H1 (cell line): ENCODE data around the gene FRS2. TPM values are rescaled to one million over a fixed set of nuclear protein-coding genes. Genes with fewer than 3 reads are reported as not detected.

Experiments used
- CTCF ChIA-PET: fragments of 300-600 bp; sonication (Branson Sonifier 250); formaldehyde crosslinking; loops from one replicate; lab custom pipeline; 2021; ENCODE audit not compliant: partially characterized antibody; lab: Charles Lee
- POLR2A ChIA-PET: fragments of 300-600 bp; sonication (Branson Sonifier 250); formaldehyde crosslinking; loops from one replicate; lab custom pipeline; 2021; ENCODE audit warnings: inconsistent platforms; ENCODE audit not compliant: partially characterized antibody; lab: Charles Lee
- DNase-seq, 2 experiments: peaks; one replicate each; pipeline versions ENCODE4 v3.0.0 to v3.0.0-alpha.2; 2010 to 2022; ENCODE audit warnings: low spot score in 2 of 2, low read depth in 1 of 2, mixed read lengths in 1 of 2
- FAIRE-seq: peaks from 2 replicates; lab custom pipeline; 2011; peaks lifted over from hg19 to GRCh38; lab: Jason Lieb, UNC
- H2AFZ ChIP-seq: 2 replicates; pipeline ENCODE4 v1.8.1; 2012; ENCODE audit warnings: low read length, inconsistent platforms
- H2AK5ac ChIP-seq: 2 replicates; pipeline ENCODE4 v1.6.1; 2013; ENCODE audit warnings: low read depth, low read length
- H2BK120ac ChIP-seq: replicated peaks from 2 replicates; pipeline ENCODE3; 2013; ENCODE audit warnings: low read depth, low read length, inconsistent platforms
- H2BK12ac ChIP-seq: 2 replicates; pipeline ENCODE4 v1.6.1; 2013; ENCODE audit warnings: low read depth, low read length
- H2BK15ac ChIP-seq: 2 replicates; pipeline ENCODE4 v1.6.1; 2013; ENCODE audit warnings: low read length
- H2BK20ac ChIP-seq: 2 replicates; pipeline ENCODE4 v1.6.1; 2013; ENCODE audit warnings: low read length
- H2BK5ac ChIP-seq: 2 replicates; pipeline ENCODE4 v1.6.1; 2013; ENCODE audit warnings: low read depth, low read length
- H3K14ac ChIP-seq: 2 replicates; pipeline ENCODE4 v1.6.1; 2013; ENCODE audit warnings: inconsistent platforms; ENCODE audit not compliant: insufficient read length
- H3K18ac ChIP-seq: 2 replicates; pipeline ENCODE4 v1.6.1; 2013; ENCODE audit warnings: low read length; ENCODE audit errors: extremely low read depth
- H3K23ac ChIP-seq: 2 replicates; pipeline ENCODE4 v1.6.1; 2013; ENCODE audit warnings: inconsistent platforms; ENCODE audit not compliant: insufficient read length
- H3K23me2 ChIP-seq: 2 replicates; pipeline ENCODE4 v1.6.1; 2013; ENCODE audit warnings: low read depth, low read length
- H3K27ac ChIP-seq: 2 replicates; pipeline ENCODE4 v1.6.1; 2011; ENCODE audit warnings: low read depth, low read length, inconsistent platforms
- H3K27me3 ChIP-seq, 4 experiments: replicated peaks in 1 of 4; 1 replicate in 1 of 4; 2 replicates in 3 of 4; pipeline versions ENCODE4 v1.6.1 to v1.8.1; 2011 to 2013; ENCODE audit warnings: low read length in 3 of 4, mild to moderate bottlenecking in 3 of 4, inconsistent platforms in 2 of 4, mixed read lengths in 2 of 4, moderate library complexity in 1 of 4; ENCODE audit not compliant: control insufficient read depth in 3 of 4, insufficient read depth in 3 of 4; ENCODE audit errors: extremely low read depth in 1 of 4
- H3K36me3 ChIP-seq, 4 experiments: 2 replicates each; pipeline versions ENCODE4 v1.6.1 to v1.8.1; 2011 to 2013; ENCODE audit warnings: mild to moderate bottlenecking in 4 of 4, low read length in 3 of 4, moderate library complexity in 2 of 4, control low read depth in 1 of 4, inconsistent platforms in 1 of 4; ENCODE audit not compliant: insufficient read depth in 4 of 4, control insufficient read depth in 2 of 4
- H3K4ac ChIP-seq: replicated peaks from 2 replicates; pipeline ENCODE3; 2013; ENCODE audit warnings: low read length, low read depth, mixed read lengths, inconsistent platforms; ENCODE audit not compliant: insufficient read length
- H3K4me1 ChIP-seq, 4 experiments: replicated peaks in 1 of 4; 1 replicate in 1 of 4; 2 replicates in 3 of 4; pipeline versions ENCODE4 v1.6.1 to v1.8.1; 2011 to 2013; ENCODE audit warnings: low read length in 3 of 4, inconsistent platforms in 2 of 4, mixed read lengths in 1 of 4; ENCODE audit not compliant: insufficient read depth in 4 of 4, control insufficient read depth in 3 of 4
- H3K4me2 ChIP-seq, 2 experiments: 2 replicates each; pipeline versions ENCODE4 v1.6.1 to v1.8.1; 2011 to 2013; ENCODE audit warnings: low read depth in 2 of 2, low read length in 2 of 2, control low read depth in 1 of 2, inconsistent platforms in 1 of 2, mild to moderate bottlenecking in 1 of 2; ENCODE audit not compliant: insufficient read depth in 1 of 2
- H3K4me3 ChIP-seq, 4 experiments: fragments of 200-600, 300-600 bp in 1 of 4; sonication (generic), shearing (Covaris generic), sonication (Bioruptor Twin) in 1 of 4; 2 replicates each; pipeline versions ENCODE4 v1.5.1 to v1.8.1; 2011 to 2016; ENCODE audit warnings: low read length in 4 of 4, low read depth in 3 of 4, control low read depth in 2 of 4, inconsistent platforms in 2 of 4, mild to moderate bottlenecking in 2 of 4, mixed read lengths in 1 of 4, moderate library complexity in 1 of 4; ENCODE audit not compliant: insufficient read depth in 2 of 4; ENCODE audit errors: extremely low read depth in 1 of 4
- H3K56ac ChIP-seq: replicated peaks from 2 replicates; pipeline ENCODE3; 2013; ENCODE audit warnings: low read depth, mild to moderate bottlenecking, mixed read lengths, low read length, inconsistent platforms; ENCODE audit not compliant: insufficient read length
- H3K79me1 ChIP-seq: 2 replicates; pipeline ENCODE4 v1.6.1; 2013; ENCODE audit warnings: low read depth, low read length, control low read depth
- H3K79me2 ChIP-seq, 2 experiments: 2 replicates each; pipeline versions ENCODE4 v1.6.1 to v1.8.1; 2012 to 2013; ENCODE audit warnings: low read length in 2 of 2, mild to moderate bottlenecking in 2 of 2, inconsistent platforms in 1 of 2; ENCODE audit not compliant: insufficient read depth in 2 of 2, control insufficient read depth in 1 of 2
- H3K9ac ChIP-seq, 4 experiments: replicated peaks in 1 of 4; 1 replicate in 1 of 4; 2 replicates in 3 of 4; pipeline versions ENCODE4 v1.6.1 to v1.8.1; 2011 to 2013; ENCODE audit warnings: low read depth in 3 of 4, low read length in 3 of 4, control low read depth in 2 of 4, mild to moderate bottlenecking in 2 of 4, moderate library complexity in 2 of 4, inconsistent platforms in 1 of 4; ENCODE audit errors: extremely low read depth in 1 of 4
- H3K9me3 ChIP-seq, 2 experiments: 2 replicates each; pipeline versions ENCODE4 v1.6.1 to v1.8.1; 2012 to 2013; ENCODE audit warnings: mild to moderate bottlenecking in 2 of 2, moderate library complexity in 2 of 2, control low read depth in 1 of 2, inconsistent platforms in 1 of 2, low read depth in 1 of 2, low read length in 1 of 2, mixed read lengths in 1 of 2; ENCODE audit not compliant: insufficient read depth in 2 of 2
- H4K20me1 ChIP-seq, 2 experiments: replicated peaks in 1 of 2; 2 replicates each; pipeline versions ENCODE3 to v1.8.1; 2011 to 2013; ENCODE audit warnings: inconsistent platforms in 2 of 2, low read length in 2 of 2, mild to moderate bottlenecking in 1 of 2; ENCODE audit not compliant: insufficient read depth in 2 of 2, control insufficient read depth in 1 of 2
- H4K5ac ChIP-seq: 2 replicates; pipeline ENCODE4 v1.6.1; 2013; ENCODE audit warnings: low read length, low read depth, mixed read lengths, inconsistent platforms; ENCODE audit not compliant: insufficient read length
- H4K8ac ChIP-seq: 2 replicates; pipeline ENCODE4 v1.8.0; 2013; ENCODE audit warnings: mild to moderate bottlenecking, moderate library complexity, low read length, inconsistent platforms; ENCODE audit not compliant: insufficient read depth; ENCODE audit errors: extremely low read depth
- H4K91ac ChIP-seq: replicated peaks from 2 replicates; pipeline ENCODE3; 2013; ENCODE audit warnings: low read length, mixed read lengths, inconsistent platforms; ENCODE audit not compliant: insufficient read length
- ASH2L ChIP-seq: fragments of 200-600, 300-600 bp; sonication (generic); IDR thresholded peaks from one replicate; pipeline ENCODE4 v1.7.1; 2017; ENCODE audit warnings: low read length
- BACH1 ChIP-seq: IDR thresholded peaks from 2 replicates; pipeline ENCODE4 v1.6.1; 2012; ENCODE audit warnings: low read length, improper control_type of control experiment
- CBX5 ChIP-seq: fragments of 300-800, 300-1000 bp; sonication (generic); IDR thresholded peaks from 2 replicates; pipeline ENCODE4 v1.7.1; 2016; ENCODE audit warnings: antibody characterized with exemption, low read length, low read depth
- HDAC2 ChIP-seq, 2 experiments: fragments of 300-600 bp in 1 of 2; sonication (generic) in 1 of 2; IDR thresholded peaks; 2 replicates each; pipeline ENCODE4 v1.6.1; 2011 to 2012; ENCODE audit warnings: low read depth in 2 of 2, low read length in 2 of 2, mild to moderate bottlenecking in 2 of 2, moderate library complexity in 2 of 2, borderline replicate concordance in 1 of 2, inconsistent platforms in 1 of 2
- HDAC6 ChIP-seq: IDR thresholded peaks from one replicate; pipeline ENCODE4 v1.7.1; 2012; ENCODE audit warnings: low read depth, mild to moderate bottlenecking, inconsistent platforms, low read length, moderate library complexity
- KDM4A ChIP-seq: IDR thresholded peaks from one replicate; pipeline ENCODE4 v1.7.1; 2012; ENCODE audit warnings: low read depth, mild to moderate bottlenecking, moderate library complexity, low read length, inconsistent platforms; ENCODE audit not compliant: severe bottlenecking
- POLR2A ChIP-seq, 2 experiments: IDR thresholded peaks; 1 replicate in 1 of 2; 2 replicates in 1 of 2; pipeline ENCODE4 v1.6.1; 2011; ENCODE audit warnings: low read depth in 2 of 2, low read length in 2 of 2, mild to moderate bottlenecking in 2 of 2; ENCODE audit errors: control extremely low read depth in 1 of 2
- POLR2AphosphoS5 ChIP-seq: IDR thresholded peaks from 2 replicates; pipeline ENCODE4 v1.6.1; 2011; ENCODE audit warnings: low read depth, low read length
- POU5F1 ChIP-seq: IDR thresholded peaks from 2 replicates; pipeline ENCODE4 v1.6.1; 2011; ENCODE audit warnings: low read depth, mild to moderate bottlenecking, low read length, moderate library complexity
- RBBP5 ChIP-seq: IDR thresholded peaks from 2 replicates; pipeline ENCODE4 v1.7.1; 2012; ENCODE audit warnings: low read depth, mild to moderate bottlenecking, inconsistent platforms, low read length, moderate library complexity, borderline replicate concordance
- SP1 ChIP-seq: IDR thresholded peaks from 2 replicates; pipeline ENCODE4 v1.6.1; 2011; ENCODE audit warnings: low read depth, low read length
- SP4 ChIP-seq: IDR thresholded peaks from 2 replicates; pipeline ENCODE4 v1.6.1; 2012; ENCODE audit warnings: low read length, inconsistent platforms
- SRF ChIP-seq: IDR thresholded peaks from 2 replicates; pipeline ENCODE4 v1.6.1; 2011; ENCODE audit warnings: mild to moderate bottlenecking, low read depth, low read length, moderate library complexity
- WGBS, 2 experiments: shearing (Covaris generic) in 1 of 2; methylation state at CpG; one replicate each; pipeline versions ENCODE4 v1.1.6 to v1.1.7; 2013 to 2015; ENCODE audit warnings: low lambda C conversion rate in 2 of 2, mixed read lengths in 2 of 2, inconsistent platforms in 1 of 2, low coverage in 1 of 2, missing lambda C conversion rate in 1 of 2; ENCODE audit not compliant: insufficient replicate concordance in 2 of 2, insufficient coverage in 1 of 2, insufficient read length in 1 of 2; ENCODE audit errors: extremely low coverage in 1 of 2, missing lambda C conversion rate in 1 of 2; 5-methylcytosine and 5-hydroxymethylcytosine counted together
- polyA plus RNA-seq, 7 experiments: library from polyadenylated mRNA; depleted of rRNA in 3 of 7; stranded (reverse) in 5 of 7; unstranded in 2 of 7; fragments of >200 nt in 5 of 7; fragments of 200-250 nt in 2 of 7; gene quantifications; 1 replicate in 5 of 7; 2 replicates in 1 of 7; 4 replicates in 1 of 7; pipeline versions ENCODE4 v1.2.1 to v1.2.3, GENCODE V29; 2011 to 2013; ENCODE audit warnings: missing spikeins in 2 of 7, mixed read lengths in 2 of 7
- total RNA-seq: library from RNA; stranded (reverse); fragmentation: NEBNext Ultra II Directional; extraction: Animal tissue kit (Norgen Biotek cat#: 25700); gene quantifications from 2 replicates; pipeline ENCODE4 v1.2.1, GENCODE V29; 2021

The FRS2 gene
- total and polyA plus RNA-seq, 2 of the 8 experiments (the other 6 are each of a cell fraction or from before 2014, with no cell fraction given): 10.3 to 35.8 TPM

GRCh38 chr12:69545081-69545480 lies 74.9 kb downstream of the FRS2 start:
- H4K20me1 ChIP-seq: no peaks in the 10 kb centered on the region
- no peak overlapping the region for H4K8ac ChIP-seq
- ChIA-PET CTCF (interaction anchor here (0.9 kb wide), 1 partner anchor 291 kb away, joined by 3 read pairs; no protein-coding TSS in a partner anchor), POLR2A (no interaction called here)
- no peak overlapping the region for H2AK5ac ChIP-seq
- peaks cover 0 to 2% (median 0%) of the 10 kb centered on the region in 4 experiments; a peak in 1 of 7 replicates for H3K4me1 ChIP-seq
- no peak overlapping the region for H3K9ac ChIP-seq
- H4K5ac ChIP-seq: no peak overlapping the region
- no peaks in the 10 kb centered on the region for H3K79me2 ChIP-seq
- DNase-seq: no peak
- H3K79me1 ChIP-seq: no peaks in the 10 kb centered on the region
- H3K4me3 ChIP-seq: no peak overlapping the region
- no peak overlapping the region for H2AFZ ChIP-seq
- no peak overlapping the region for H3K23ac ChIP-seq
- no peaks in the 10 kb centered on the region for H3K23me2 ChIP-seq
- H3K36me3 ChIP-seq: no peaks in the 10 kb centered on the region; a peak in 1 of 8 replicates
- no peak overlapping the region for H4K91ac ChIP-seq
- H2BK20ac ChIP-seq: no peak overlapping the region
- H2BK12ac ChIP-seq: no peak overlapping the region
- H3K4ac ChIP-seq: no peak overlapping the region
- H2BK120ac ChIP-seq: no peak overlapping the region
- TF ChIP-seq BACH1 (no peak), POLR2A (IDR thresholded peaks at IDR 0.05; ENCODE audit: control extremely low read depth in 1 of 2, low read depth in 2 of 2, low read length in 2 of 2) (no peak), RBBP5 (no peak), POU5F1 (no peak), POLR2AphosphoS5 (no peak), SRF (no peak), CBX5 (no peak), KDM4A (no peak), HDAC2 (IDR thresholded peaks at IDR 0.05; ENCODE audit: borderline replicate concordance in 1 of 2, low read depth in 2 of 2, low read length in 2 of 2) (no peak), HDAC6 (no peak), ASH2L (no peak), SP4 (no peak), SP1 (no peak)
- H3K14ac ChIP-seq: no peak overlapping the region
- H2BK15ac ChIP-seq: no peak overlapping the region
- no peaks in the 10 kb centered on the region for H3K9me3 ChIP-seq
- no peaks in the 10 kb centered on the region for H3K27me3 ChIP-seq
- no peak overlapping the region for H2BK5ac ChIP-seq
- no peak overlapping the region for H3K4me2 ChIP-seq
- no peak for FAIRE-seq
- H3K18ac ChIP-seq: no peak overlapping the region
- 86% methylated on average over 1 of the region's 1 CpG; no CpG with 5 or more reads in 1 of the 2 experiments for WGBS, 2 experiments
- H3K56ac ChIP-seq: no peak overlapping the region
- no peak overlapping the region for H3K27ac ChIP-seq
